ENCODE data around the gene MCRS1. TPM values are rescaled to one million over a fixed set of nuclear protein-coding genes. Genes with fewer than 3 reads are reported as not detected.

MCRS1 gene
- total and polyA plus RNA-seq, 11 donors = 64.2 to 122 (median 87.9) TPM

DNA sequence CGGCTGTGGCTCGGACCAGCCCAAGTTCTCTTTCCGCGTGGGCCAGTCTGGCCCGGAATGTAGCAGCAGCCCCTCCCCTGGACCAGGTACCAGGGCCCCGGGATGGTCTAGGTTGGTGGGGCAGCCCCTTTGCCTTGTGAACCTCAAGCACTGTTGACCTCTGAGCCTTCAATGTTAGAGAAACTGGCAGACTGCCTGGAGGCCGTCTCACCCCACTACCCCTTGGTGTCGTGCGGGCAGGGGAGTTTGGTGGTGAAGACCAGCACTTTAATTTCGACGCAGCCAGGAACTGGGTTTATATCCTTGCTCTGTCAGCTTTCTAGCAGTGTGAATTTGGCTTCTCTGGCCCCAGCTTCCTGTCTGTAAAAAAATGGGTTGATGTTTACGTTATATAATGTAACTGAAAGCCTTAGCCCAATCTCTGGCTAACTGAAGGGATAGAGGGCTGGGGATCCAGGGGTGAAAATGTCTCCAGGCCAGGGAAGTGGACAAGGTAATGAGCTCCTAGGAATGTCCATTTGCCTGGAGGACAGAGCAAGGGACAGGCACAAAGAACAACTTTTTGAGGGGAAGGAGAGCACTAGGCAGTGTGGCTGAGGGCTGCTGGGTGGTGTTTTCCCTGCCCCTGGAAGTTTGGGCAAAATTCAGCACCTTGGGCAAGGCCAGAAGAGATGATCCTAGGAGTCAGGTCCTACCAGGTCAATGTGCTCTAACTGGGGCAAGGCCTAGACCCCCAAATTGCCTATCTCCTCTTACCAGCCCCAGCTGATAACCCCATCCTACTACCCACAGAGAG is 11.4 kb downstream of the MCRS1 start:
- H3K36me3 ChIP-seq = peaks cover 0 to 58% (median 57%) of the 10 kb centered on the region in 9 donors
- H3K4me3 ChIP-seq = no peak overlapping the region
- 66 to 88% (median 74%) methylated on average over 8 to 12 of the region's 12 CpGs for whole genome bisulfite sequencing, 4 donors
- no peaks in the 10 kb centered on the region for H3K27me3 ChIP-seq
- DNase-seq (peak in 1 of 5 donors; percentile 21), ATAC-seq (no peak)
- no peaks in the 10 kb centered on the region for H3K9me3 ChIP-seq
- peaks cover 0 to 16% (median 5%) of the 10 kb centered on the region in 12 donors for H3K4me1 ChIP-seq
- intact Hi-C loops (cut with DNase I) = no loop called here
- no peak for TF ChIP-seq POLR2A (IDR thresholded peaks at IDR 0.05)
- TF ChIP-seq CTCF (IDR thresholded peaks at IDR 0.05) = no peak
- peak overlapping the region in 1 of 12 donors; percentile 13 for H3K27ac ChIP-seq

DNA sequence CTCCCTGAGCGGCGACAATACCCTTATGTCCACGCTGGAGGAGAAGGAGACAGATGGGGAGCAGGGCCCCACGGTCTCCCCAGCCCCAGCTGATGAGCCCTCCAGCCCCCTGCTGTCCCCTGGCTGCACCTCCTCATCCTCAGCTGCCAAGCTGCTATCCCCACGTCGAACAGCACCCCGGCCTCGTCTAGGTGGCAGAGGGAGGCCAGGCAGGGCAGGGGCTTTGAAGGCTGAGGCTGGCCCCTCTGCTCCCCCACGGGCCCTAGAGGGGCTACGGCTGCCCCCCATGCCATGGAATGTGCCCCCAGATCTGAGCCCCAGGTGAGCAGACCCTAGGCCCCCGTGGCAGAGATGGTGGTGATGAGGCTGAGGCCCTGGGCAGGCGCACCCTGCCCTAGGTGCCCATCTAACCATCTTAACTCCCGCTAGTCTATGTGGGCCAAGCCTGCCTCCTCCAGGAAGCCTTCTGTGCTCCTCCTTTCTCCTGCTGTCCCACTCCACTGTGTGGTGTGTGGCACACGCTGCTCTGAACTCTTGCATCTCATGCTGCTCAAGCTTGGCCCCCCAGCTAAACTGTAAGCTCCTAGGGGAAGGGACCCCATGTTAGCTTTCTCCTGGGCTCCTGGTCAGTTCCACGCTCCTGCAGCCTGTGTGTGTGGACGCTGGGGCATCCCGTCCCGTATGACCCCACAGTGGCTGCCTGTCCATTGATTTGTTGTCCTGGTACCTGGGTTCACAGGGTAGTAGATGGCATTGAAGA is 12.1 kb downstream of the MCRS1 start:
- 84 to 92% (median 87%) methylated on average over 12 to 18 of the region's 18 CpGs for WGBS, 4 donors
- Histone ChIP-seq H3K36me3 (peaks cover 0 to 51% (median 49%) of the 10 kb centered on the region in 9 donors), H3K4me1 (peaks cover 0 to 16% (median 5%) of the 10 kb centered on the region in 12 donors), H3K27ac (peak overlapping the region in 1 of 12 donors; percentile 13), H3K4me3 (no peak overlapping the region), H3K9me3 (no peaks in the 10 kb centered on the region), H3K27me3 (no peaks in the 10 kb centered on the region)
- intact Hi-C loops (cut with DNase I) = no loop called here
- TF ChIP-seq CTCF (IDR thresholded peaks at IDR 0.05) (no peak), POLR2A (IDR thresholded peaks at IDR 0.05) (no peak)
- ATAC-seq (no peak), DNase-seq (no peak)

- Histone ChIP-seq H3K27ac (no peak overlapping the region), H3K9me3 (no peaks in the 10 kb centered on the region), H3K36me3 (peaks cover 0 to 35% (median 34%) of the 10 kb centered on the region in 9 donors), H3K4me1 (peaks cover 0 to 19% (median 8%) of the 10 kb centered on the region in 12 donors), H3K4me3 (no peak overlapping the region), H3K27me3 (peaks cover 0 to 6% (median 0%) of the 10 kb centered on the region in 9 donors)
- intact Hi-C loops (cut with DNase I) = loop anchor here in 1 of 10 donors (1.0 kb wide), 1 partner anchor 26 kb away; no protein-coding TSS in a partner anchor
- TF ChIP-seq CTCF (IDR thresholded peaks at IDR 0.05) = no peak
- no peak for TF ChIP-seq POLR2A (IDR thresholded peaks at IDR 0.05)
- WGBS, 4 donors = 76 to 86% (median 77%) methylated on average over 12 to 15 of the region's 15 CpGs; no CpG with 5 or more reads in 1 of the 4 donors
- ATAC-seq (no peak), DNase-seq (peak in 1 of 5 donors; percentile 20)
Measured at GRCh38 chr12:49554266-49554665, 13.7 kb downstream of the MCRS1 start.
